NOMO-1 treated with dmso at 0.1 percent for 144 hours (cell line): ENCODE measurements around the gene PRR22.
"Not testable (repeated sequence)": the region's sequence is repeated elsewhere in the genome, so short reads cannot be mapped to it uniquely, and the experiment has no call there.

ENCODE experiments used
- DNase-seq: peaks from one replicate; lab custom pipeline; 2025; ENCODE audit not compliant: unreplicated experiment; lab: John Stamatoyannopoulos, UW

The PRR22 gene

GRCh38 chr19:5792224-5792623, 7.7 kb upstream of the PRR22 start:
- DNase-seq, result no peak

GRCh38 chr19:5790559-5791520, 6.3 kb upstream of the PRR22 start, which contains the start of gene DUS3L:
TSS of gene DUS3L (minus strand) at chr19:5791163. CDS start at chr19:5791141, 22 bp downstream.
- peak; percentile 96 for DNase-seq

GRCh38 chr19:5789886-5790558, 5.5 kb upstream of the PRR22 start:
- DNase-seq, result no peak

DNA sequence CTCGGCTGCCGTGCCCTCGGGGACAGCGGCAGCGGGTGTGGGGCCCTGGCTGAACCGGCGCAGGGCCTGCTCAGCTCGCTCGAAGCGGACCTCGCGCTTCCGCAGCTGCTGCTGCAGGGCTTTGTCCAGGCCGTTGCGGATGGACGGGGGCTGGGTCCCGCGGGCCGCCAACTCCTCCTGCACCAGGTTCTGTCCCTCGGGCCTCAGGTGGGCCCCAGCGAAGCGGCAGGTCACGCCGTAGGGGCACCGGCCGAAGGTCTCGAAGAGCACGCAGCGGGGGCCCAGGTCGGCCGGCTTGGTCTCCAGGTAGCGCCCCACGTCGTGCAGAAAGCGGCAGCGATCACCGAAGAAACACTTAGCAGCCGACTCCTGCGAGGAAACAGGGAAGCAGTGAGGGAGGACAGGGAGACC, 4.8 kb upstream of the PRR22 start:
- no peak for DNase-seq

- no peak for DNase-seq
These were observed 3.9 kb upstream of the PRR22 start for GRCh38 chr19:5788422-5788821.

DNA sequence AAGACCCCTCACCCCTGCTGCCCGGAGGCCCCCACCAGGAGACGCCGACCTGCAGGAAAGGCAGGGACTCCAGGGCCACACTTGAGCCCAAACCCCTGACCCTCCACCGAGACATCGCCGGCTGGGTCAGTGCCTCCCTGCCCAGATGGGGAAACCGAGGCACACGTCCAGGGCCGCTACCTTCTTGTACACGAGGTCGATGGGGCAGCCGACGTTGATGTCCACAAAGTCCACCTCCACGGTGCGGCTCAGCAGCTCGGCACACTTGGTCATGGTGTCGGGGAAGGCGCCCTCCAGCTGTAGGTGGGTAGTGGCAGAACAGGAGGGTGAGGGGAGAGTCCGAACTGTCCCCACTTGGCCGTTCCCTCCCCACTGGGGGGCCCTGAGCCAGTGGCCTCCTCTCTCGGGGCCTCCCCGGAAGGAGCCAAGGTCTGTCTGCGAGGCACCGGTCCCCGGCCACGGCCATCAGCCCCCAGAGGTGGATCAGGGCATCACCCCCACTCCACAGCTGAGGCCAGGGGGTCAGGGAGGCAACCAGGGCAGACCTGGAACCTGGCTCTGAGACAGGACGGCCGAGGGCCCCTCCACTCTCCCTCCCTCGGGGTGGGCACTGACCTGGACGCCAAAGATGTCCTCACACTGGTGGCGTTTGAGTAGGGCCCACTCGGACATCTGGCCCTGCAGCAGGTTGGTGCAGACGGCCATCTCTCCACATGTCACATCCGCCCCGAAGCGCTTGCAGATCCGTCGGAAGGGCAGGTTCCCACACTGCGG, 3.0 kb upstream of the PRR22 start:
- no peak for DNase-seq

DNA sequence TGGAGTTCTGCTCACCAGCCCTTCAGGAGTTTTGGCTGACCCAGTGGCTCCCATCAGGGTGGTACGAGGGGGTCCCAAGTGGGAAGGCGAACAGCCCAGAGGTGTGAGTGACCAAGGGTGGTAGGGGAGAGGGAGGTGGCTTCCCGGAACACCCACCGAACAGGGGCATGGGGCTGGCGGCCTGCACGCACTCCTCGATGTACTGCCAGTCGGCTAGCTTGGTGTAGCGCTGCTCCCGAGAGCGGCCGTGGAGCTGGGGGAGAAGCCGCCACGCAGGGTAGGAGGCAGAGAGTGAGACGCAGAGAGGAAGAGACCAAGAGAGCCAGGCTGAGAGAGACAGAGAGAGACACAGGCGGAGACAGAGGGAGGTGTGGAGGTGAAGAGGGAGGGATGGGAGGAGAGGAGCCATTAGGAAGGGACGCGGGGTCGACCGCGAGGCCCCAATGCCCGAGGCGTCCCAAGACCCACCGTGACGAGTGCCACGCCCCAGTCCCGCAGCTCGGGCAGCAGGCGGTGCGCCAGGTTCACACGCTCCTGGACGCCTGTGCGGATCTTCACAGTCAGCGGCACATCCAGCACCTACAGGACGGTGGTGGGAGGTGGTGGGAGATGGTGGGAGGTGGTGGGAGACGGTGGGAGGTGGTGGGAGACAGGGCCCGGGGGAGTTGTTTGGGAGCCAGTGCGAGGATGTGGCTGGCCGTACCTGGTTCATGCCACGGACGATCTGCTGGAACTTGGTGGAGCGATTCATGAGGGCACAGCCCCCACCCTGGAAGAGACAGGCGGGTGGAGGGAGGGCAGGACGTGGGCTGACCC, 2.3 kb upstream of the PRR22 start:
- DNase-seq, result no peak

- DNase-seq, result no peak
These were observed 877 bp upstream of the PRR22 start for GRCh38 chr19:5785423-5785822.

- no peak for DNase-seq
These were observed 1.3 kb downstream of the PRR22 start for GRCh38 chr19:5782945-5783919.

DNA sequence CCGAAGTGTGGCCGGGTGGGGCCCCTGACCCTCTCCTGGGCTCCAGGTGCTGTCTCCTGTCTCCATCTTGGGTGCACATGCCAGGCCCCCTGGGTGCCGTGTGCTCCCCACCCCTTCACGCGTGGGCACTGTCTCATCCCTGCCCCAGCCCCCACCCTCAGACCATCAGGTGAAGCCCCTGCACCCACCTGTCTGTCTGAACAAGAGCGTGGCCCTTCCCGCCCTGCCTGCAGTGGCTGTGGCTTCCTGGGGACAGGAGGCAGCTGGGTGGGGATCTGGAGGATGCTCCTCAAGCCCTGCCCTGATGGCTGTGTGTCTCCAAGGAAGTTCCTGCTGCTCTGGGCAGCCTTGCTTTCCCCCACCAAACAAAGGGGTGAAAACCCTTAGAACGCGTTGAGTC, 2.2 kb downstream of the PRR22 start:
- DNase-seq, result no peak

- DNase-seq, result not testable (repeated sequence)
These were observed 3.6 kb downstream of the PRR22 start for GRCh38 chr19:5780916-5781315.

- DNase-seq, result no peak
These were observed 6.1 kb downstream of the PRR22 start for GRCh38 chr19:5778402-5778801.

DNA sequence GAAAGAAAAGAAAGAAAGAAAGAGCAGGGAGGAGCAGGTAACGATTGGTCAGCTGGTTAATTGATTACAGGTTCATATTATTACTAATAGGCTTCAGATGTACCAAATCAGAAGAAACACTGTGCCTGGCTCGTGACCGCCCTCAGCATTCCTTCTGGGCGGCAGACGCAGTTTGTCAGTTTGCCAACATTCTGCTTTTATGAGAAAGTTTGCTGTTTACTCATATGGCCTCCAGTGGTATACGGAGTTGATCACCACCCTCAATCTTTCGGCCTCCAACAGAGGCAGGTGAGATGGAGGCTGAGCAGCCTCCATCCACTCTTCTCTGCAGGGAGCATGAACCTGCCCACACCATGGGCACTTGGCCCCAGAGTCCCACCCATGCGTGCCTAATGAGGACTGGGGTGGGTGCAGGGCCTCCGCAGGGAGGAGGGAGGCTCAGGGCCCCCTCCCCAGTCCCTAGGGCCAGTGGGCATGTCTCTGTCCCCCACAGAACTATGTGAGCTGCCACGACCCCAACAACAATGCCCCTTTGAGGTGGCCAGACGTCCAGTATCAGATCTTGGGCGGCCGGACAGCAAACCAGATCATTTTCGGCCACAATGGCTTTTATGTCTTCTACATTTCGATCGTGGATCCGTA, 8.8 kb downstream of the PRR22 start:
- DNase-seq, result no peak

GRCh38 chr19:5774921-5775320, 9.6 kb downstream of the PRR22 start:
- no peak for DNase-seq

GRCh38 chr19:5773276-5773675, 11.3 kb downstream of the PRR22 start:
- DNase-seq, result no peak

DNA sequence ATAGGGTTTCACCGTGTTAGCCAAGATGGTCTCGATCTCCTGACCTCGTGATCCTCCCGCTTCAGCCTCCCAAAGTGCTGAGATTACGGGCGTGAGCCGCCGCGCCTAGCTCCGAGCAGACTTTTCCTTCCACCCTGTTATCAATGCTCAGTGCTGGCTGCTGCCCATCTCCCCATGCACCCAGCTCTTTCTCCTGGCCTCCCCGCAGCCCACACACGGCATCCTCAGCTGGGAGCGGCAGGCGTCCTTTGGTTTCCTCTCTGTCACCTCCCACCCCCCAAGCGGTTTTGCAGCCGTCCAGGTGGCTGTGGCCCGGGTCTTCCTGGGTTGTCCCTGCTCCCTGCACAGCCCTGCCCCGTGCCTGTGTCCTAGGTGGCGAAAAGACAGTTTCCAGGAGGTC, 12.1 kb downstream of the PRR22 start:
- DNase-seq, result no peak

DNA sequence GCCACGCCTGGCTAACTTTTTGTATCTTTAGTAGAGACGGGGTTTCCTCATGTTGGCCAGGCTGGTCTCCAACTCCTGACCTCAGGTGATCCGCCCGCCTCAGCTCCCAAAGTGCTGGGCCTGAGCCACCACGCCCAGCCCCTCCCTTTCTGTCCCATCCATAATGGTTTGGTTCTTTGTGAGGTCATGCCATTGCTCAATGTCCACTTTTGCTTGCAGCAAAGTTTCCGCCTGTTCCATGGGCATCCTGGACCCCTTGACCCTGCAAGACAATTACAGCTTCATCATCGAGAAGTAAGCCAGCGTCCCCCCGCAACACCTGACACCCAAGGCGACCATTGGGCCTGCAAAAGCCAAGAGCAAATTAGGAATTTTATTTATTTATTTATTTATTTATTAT, 16.6 kb downstream of the PRR22 start:
- no peak for DNase-seq

GRCh38 chr19:5765220-5765619, 19.3 kb downstream of the PRR22 start:
- DNase-seq, result no peak
